Cardiac fibroblast (primary cell): ENCODE measurements around the gene PGGHG.
"Not testable (repeated sequence)": the region's sequence is repeated elsewhere in the genome, so short reads cannot be mapped to it uniquely, and the experiment has no call there.

ENCODE experiments used
- DNase-seq, 2 donors: peaks; one replicate each; pipeline versions ENCODE4 v3.0.0 to v3.0.0-alpha.2; 2010; ENCODE audit warnings: low read depth in 2 of 2
- H3K4me3 ChIP-seq, 2 donors: replicated peaks in 1 of 2; 1 replicate in 1 of 2; 2 replicates in 1 of 2; pipeline ENCODE4 v1.5.1; 2011; ENCODE audit warnings: low read depth in 2 of 2, low read length in 2 of 2, mild to moderate bottlenecking in 2 of 2, moderate library complexity in 1 of 2
- CTCF ChIP-seq: IDR thresholded peaks from one replicate; pipeline ENCODE4 v1.5.1; 2011; ENCODE audit warnings: low read depth, mild to moderate bottlenecking, low read length, inconsistent platforms

Gene PGGHG

GRCh38 chr11:325796-326591 is 37.1 kb downstream of the PGGHG start:
- DNase-seq: no peak
- no peak overlapping the region for H3K4me3 ChIP-seq
- TF ChIP-seq CTCF: no peak

- no peak for TF ChIP-seq CTCF
- H3K4me3 ChIP-seq: no peak overlapping the region
- DNase-seq: no peak
These were observed 37.6 kb downstream of the PGGHG start for GRCh38 chr11:326592-326841.

GRCh38 chr11:326842-327580 is 38.1 kb downstream of the PGGHG start:
- DNase-seq: peak; percentile 85 to 94
- H3K4me3 ChIP-seq: no peak overlapping the region
- no peak for TF ChIP-seq CTCF

- no peak for DNase-seq
- TF ChIP-seq CTCF: no peak
- H3K4me3 ChIP-seq: no peak overlapping the region
These were observed 38.6 kb downstream of the PGGHG start for GRCh38 chr11:327581-327923.

- TF ChIP-seq CTCF: no peak
- H3K4me3 ChIP-seq: no peak overlapping the region
- DNase-seq: no peak
These were observed 39.1 kb downstream of the PGGHG start for GRCh38 chr11:328012-328411.

GRCh38 chr11:328516-329100 is 39.7 kb downstream of the PGGHG start:
- H3K4me3 ChIP-seq: not testable (repeated sequence)

GRCh38 chr11:329886-330253 is 40.9 kb downstream of the PGGHG start:
- no peak for DNase-seq
- TF ChIP-seq CTCF: no peak
- H3K4me3 ChIP-seq: no peak overlapping the region

More at GRCh38 chr11:328516-329100, 39.7 kb downstream of the PGGHG start:
- not testable (repeated sequence) for DNase-seq
